HG02763 (cell line): ENCODE results near the gene BCAT1.
"Not testable (repeated sequence)": the region's sequence is repeated elsewhere in the genome, so short reads cannot be mapped to it uniquely, and the experiment has no call there.

ENCODE experiments used
- ATAC-seq: cut with Tn5 transposase; IDR thresholded peaks from one replicate; pipeline ENCODE4 v1.9.1; 2021; ENCODE audit warnings: mild to moderate bottlenecking, moderate library complexity; ENCODE audit not compliant: unreplicated experiment

Gene BCAT1

GRCh38 chr12:24960222-24960855 is 11.4 kb upstream of the BCAT1 start:
- peak; percentile 68 for ATAC-seq

- ATAC-seq, result not testable (repeated sequence)
These were observed 7.5 kb upstream of the BCAT1 start for GRCh38 chr12:24956351-24956750.

GRCh38 chr12:24955853-24956252 is 7.0 kb upstream of the BCAT1 start:
- ATAC-seq, result no peak

- ATAC-seq, result no peak
These were observed 6.5 kb upstream of the BCAT1 start for GRCh38 chr12:24955389-24955788.

GRCh38 chr12:24954261-24954660 is 5.4 kb upstream of the BCAT1 start:
- ATAC-seq, result no peak

GRCh38 chr12:24952389-24952788 is 3.5 kb upstream of the BCAT1 start:
- ATAC-seq, result no peak

GRCh38 chr12:24950231-24950834 is 1.4 kb upstream of the BCAT1 start:
- ATAC-seq, result no peak

GRCh38 chr12:24948420-24948756 is 513 bp downstream of the BCAT1 start:
- peak; percentile 29 for ATAC-seq

- ATAC-seq, result no peak
These were observed 1.1 kb downstream of the BCAT1 start for GRCh38 chr12:24947541-24948419.

- ATAC-seq, result no peak
These were observed 3.1 kb downstream of the BCAT1 start for GRCh38 chr12:24945845-24946244.

GRCh38 chr12:24945039-24945438 is 3.9 kb downstream of the BCAT1 start:
- no peak for ATAC-seq

- no peak for ATAC-seq
These were observed 4.3 kb downstream of the BCAT1 start for GRCh38 chr12:24944601-24944975.

- ATAC-seq, result no peak
These were observed 4.8 kb downstream of the BCAT1 start for GRCh38 chr12:24943947-24944600.

- no peak for ATAC-seq
These were observed 8.7 kb downstream of the BCAT1 start for GRCh38 chr12:24940157-24940556.

GRCh38 chr12:24939551-24939950 is 9.3 kb downstream of the BCAT1 start:
- ATAC-seq, result not testable (repeated sequence)

GRCh38 chr12:24938341-24938740 is 10.6 kb downstream of the BCAT1 start:
- ATAC-seq, result no peak

GRCh38 chr12:24937553-24938244 is 11.2 kb downstream of the BCAT1 start:
- no peak for ATAC-seq

GRCh38 chr12:24933694-24934407 is 15.1 kb downstream of the BCAT1 start:
- no peak for ATAC-seq

- peak; percentile 86 for ATAC-seq
These were observed 17.1 kb downstream of the BCAT1 start for GRCh38 chr12:24931666-24932405.

- ATAC-seq, result no peak
These were observed 18.9 kb downstream of the BCAT1 start for GRCh38 chr12:24929953-24930352.
